Adipose tissue (tissue), 3 donors: ENCODE measurements around the gene TEX11. TPM values are rescaled to one million over a fixed set of nuclear protein-coding genes. Genes with fewer than 3 reads are reported as not detected.

Source experiments
- H3K27ac ChIP-seq: one replicate; pipeline ENCODE4 v1.5.1; 2013; ENCODE audit warnings: low read depth, low read length
- WGBS, 3 donors: extraction: QIAGEN DNeasy Blood & Tissue Kit; methylation state at CpG; one replicate each; pipeline ENCODE4 v1.1.7; 2013; 5-methylcytosine and 5-hydroxymethylcytosine counted together
- polyA plus RNA-seq, 3 donors: library from polyadenylated mRNA; stranded (reverse); fragments of 200-250 nt; gene quantifications; one replicate each; pipeline ENCODE4 v1.2.3, GENCODE V29; 2013
- donor health status: healthy with polysubstance abuse.
- donor health status: Bipolar disorder and iron deficiency.
- donor health status: healthy.

TEX11 gene
- polyA plus RNA-seq, 3 donors = 0.03 to 0.83 TPM; not detected in 1

DNA sequence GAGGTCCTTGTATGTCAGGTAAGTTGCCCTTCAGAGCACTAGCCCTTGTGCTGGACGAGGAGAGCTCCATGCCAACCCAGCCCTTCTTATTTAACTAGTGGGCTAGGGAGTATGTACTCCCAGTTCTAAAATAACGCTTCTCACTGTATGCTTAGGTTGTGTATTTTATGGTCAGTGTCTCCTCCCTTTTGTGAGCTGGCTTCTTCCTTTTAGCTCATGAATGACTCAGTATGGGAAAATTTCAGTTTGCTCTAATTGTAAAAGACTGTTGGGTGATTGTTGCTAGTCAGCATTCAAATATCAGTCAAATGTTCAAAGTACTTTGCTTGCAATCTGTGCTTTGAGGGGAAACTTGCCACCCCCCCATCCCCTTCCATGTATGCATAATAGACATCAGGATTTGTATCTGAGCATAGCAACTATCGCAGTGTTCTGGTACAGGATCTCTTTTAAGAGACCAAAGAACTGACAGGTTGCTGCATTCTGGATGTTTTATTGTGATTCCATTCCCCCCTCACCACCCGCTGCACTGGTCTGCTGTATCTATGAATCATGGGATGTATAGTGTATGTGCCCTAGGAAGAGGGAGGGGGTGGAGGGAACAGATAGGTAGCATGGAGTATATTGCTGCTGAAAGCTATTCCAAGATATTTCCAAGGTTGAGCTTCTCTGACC is 429.1 kb downstream of the TEX11 start:
- no peak overlapping the region for H3K27ac ChIP-seq
- WGBS, 3 donors = 28 to 63% (median 54%) methylated on average over 4 of the region's 4 CpGs

Other genes starting within 250 kb of the TEX11 start
- gene SLC7A3, start 22.4 kb upstream of the TEX11 start, polyA plus RNA-seq = not detected
- 10 to 100 TPM; 15.1 to 53.5 (median 23.3) TPM for gene SNX12, start 159.6 kb upstream of the TEX11 start, polyA plus RNA-seq
- 10 to 100 TPM in 2 of 3 donors, 1 to 10 TPM in 1; 9.1 to 26.1 (median 11.4) TPM for gene FOXO4, start 187.1 kb upstream of the TEX11 start, polyA plus RNA-seq
- gene CXorf65, start 198.0 kb upstream of the TEX11 start, polyA plus RNA-seq = under 1 TPM in 1 of 3 donors, not detected in 2; 0.19 TPM
- 10 to 100 TPM in 2 of 3 donors, 1 to 10 TPM in 1; 2.9 to 15.4 (median 10.8) TPM for gene IL2RG, start 202.9 kb upstream of the TEX11 start, polyA plus RNA-seq
- gene MED12, start 209.9 kb upstream of the TEX11 start, polyA plus RNA-seq = 10 to 100 TPM in 2 of 3 donors, 1 to 10 TPM in 1; 8.7 to 13.4 (median 12.9) TPM
- gene NLGN3, start 236.1 kb upstream of the TEX11 start, polyA plus RNA-seq = under 1 TPM; 0.15 to 0.67 (median 0.49) TPM